ENCODE results near the gene CNOT2.

DNA sequence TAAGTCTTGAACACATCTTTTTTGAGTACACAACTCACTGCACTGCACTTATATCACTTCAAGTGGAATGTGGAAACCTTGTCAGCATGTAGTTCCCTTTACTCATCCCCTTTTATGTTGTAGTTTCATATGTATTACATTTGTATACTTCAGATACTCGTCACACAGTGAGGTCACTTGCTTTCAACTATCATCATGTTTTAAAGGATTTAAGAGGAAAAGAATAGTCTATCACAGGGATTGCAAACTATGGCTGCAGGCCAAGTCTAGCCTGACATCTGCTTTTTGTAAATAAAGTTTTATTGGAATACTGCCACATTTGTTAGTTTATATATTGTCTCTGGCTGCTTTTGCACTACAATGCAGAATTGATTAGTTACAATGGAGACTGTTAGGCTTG, 24.3 kb downstream of the CNOT2 start:
- TF ChIP-seq POLR2AphosphoS5 (IDR thresholded peaks at IDR 0.05; ENCODE audit: low read depth, low read length): no peak
- TF ChIP-seq CTCF (IDR thresholded peaks at IDR 0.05): no peak
- TF ChIP-seq SIN3A (IDR thresholded peaks at IDR 0.05; ENCODE audit: borderline replicate concordance, insufficient read depth, low read depth, low read length): no peak
- no peak for TF ChIP-seq REST (IDR thresholded peaks at IDR 0.05; ENCODE audit: insufficient read depth in 1 of 2, low read depth in 2 of 2, low read length in 1 of 2)
